Cerebellar nuclear complex (tissue), 1 donor: Measurements from ENCODE around the gene PFDN2.

ENCODE experiments used
- DNase-seq, 2 experiments: peaks; one replicate each; lab custom pipeline; 2025; lab: John Stamatoyannopoulos, UW

Gene PFDN2

DNA sequence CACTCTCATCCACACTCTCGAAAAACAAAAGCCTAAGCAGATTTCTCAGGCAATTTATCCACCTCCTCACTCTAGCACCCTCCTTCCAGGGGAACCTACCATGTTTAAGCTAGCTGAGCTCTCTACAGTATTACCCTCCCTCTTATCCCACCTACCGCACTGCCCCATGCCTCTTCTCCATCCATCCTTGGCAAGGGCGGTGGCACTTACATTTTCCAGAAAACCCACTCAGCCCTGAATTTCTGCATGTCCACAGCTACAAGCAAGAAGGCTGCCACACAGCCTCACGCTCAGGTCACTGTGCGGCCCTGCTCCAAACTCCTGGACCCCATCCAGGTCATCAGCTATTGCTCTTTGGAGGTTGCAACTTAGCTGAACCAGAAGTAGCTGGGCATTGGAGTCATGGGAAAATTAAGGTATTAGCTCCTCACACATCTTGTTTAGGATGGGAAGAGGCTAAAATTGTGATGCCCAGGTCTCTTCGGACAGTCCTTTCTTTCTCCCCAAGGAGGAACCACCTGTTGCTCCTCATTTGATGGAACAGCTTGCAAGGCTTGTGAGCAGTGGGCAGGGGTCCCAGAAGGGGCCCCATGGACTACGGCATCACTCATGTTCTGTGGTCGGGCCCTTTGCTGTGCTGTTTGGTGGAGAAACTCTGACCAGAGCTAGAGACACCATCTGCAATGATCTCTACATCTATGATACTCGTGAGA lies 18.6 kb downstream of the PFDN2 start:
- DNase-seq = no peak

DNA sequence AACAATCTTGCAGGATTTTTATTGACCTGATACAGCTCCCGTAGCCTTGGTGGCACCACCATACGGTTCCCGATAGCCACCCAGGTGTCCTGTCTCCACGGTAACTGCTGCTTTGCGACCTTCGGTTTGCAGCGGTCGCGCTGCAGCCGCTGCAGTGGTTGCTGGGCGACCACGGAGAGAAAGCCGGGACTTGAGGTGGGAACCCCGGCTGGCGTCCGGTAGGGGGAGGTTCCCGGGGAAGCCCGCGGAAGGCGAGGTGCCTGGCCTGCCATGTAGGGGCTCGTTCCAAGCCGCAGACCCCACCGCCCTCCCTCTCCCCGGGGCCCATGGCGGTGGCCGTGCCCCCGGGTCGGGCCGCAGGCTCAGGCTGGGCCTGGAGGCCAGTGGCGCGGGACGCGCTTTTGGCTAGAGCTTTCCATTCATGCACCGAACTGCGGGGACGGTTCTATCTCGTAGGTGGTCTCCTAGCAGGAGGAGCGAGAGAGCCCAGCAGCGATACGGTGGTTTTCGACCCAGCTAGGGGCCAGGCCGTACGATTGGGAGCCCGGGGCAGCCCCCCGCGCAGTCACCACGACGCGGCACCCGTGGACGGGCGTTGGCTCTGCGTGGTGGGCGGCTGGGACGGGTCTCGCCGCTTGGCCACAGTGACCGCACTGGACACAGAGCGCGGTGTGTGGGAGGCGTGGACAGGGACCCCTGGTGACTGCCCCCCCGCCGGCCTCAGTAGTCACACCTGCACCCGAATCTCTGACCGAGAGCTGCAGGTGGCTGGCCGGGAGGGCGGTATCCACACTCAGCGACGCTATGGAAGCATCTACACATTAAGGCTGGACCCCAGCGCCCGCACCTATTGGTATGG lies 19.4 kb downstream of the PFDN2 start, which contains the start of gene KLHDC9:
KLHDC9 (plus strand) TSS at position 152 of the 859 bp plus-strand sequence; CDS start at position 327, 175 bp downstream.
- peak; percentile 53 to 71 for DNase-seq

DNA sequence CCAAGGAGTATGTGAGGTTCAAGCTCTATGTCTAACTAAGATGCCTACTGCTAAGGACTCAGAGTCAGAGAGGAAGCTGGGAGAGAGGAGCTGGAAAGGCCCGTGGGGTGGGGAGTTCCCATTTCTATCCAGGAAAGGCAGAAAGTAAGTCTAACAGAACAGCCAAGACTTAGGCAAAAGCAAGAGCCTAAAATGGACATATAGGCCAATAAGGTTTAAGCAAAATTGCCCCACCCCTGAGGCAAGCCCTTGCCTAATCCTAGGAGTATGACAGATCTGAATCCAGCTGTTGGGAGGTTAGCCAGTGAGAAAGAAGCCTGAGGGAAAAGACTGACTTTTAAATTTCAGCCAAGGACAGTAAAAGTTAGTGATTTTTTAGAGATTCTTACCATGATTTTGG lies 21.3 kb downstream of the PFDN2 start:
- DNase-seq = no peak

DNA sequence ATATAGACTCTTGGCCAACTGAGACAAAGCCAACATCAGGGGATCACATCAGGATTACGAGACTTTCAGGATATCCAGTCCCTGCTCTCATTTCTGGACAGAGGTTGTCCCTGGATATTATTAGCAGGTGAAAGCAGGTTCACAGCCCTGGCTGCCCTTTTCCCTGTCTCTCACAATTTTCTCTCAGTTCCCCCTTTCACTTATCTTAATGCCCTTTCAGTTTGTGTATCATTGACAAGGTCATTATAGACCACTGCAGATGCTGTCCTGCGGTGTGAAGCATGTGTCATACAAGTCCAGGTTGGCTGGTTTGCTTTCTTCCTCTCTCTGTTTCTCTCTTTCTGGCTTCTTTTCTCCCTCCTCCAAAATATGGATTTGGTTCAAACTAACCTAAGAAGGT lies 21.8 kb downstream of the PFDN2 start:
- no peak for DNase-seq

DNA sequence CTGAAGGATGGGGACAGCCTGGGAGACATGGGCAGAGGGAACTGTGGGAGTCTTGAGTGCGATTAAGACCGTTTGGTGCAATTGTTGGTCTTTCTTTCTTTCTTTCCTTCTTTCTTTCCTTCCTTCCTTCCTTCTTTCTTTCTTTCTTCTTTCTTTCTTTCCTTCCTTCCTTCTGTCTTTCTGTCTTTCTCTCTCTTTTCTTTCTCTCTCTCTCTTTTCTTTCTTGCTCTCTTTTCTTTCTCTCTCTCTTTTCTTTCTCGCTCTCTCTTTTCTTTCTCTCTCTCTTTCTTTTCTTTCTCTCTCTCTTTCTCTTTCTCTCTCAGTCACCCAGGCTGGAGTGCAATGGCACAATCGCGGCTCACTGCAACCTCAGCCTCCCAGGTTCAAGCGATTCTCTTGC lies 22.6 kb downstream of the PFDN2 start:
- no peak for DNase-seq

DNA sequence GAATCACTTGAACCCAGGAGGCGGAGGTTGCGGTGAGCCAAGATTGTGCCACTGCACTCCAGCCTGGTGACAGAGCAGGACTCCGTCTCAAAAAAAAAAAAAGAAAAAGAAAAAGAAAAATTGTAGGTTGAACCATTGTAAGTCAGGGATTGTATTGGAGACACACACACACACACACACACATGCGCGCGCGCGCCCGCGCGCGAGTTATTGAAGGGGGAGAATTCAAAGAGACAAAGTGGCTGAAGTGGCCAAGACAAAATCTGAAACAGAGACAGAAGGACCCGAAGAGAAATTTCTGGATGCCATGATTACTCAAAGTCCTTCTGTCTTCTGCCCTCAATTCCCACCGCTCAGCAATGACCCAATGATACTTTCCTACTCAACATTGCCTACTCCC lies 23.4 kb downstream of the PFDN2 start:
- DNase-seq = no peak

DNA sequence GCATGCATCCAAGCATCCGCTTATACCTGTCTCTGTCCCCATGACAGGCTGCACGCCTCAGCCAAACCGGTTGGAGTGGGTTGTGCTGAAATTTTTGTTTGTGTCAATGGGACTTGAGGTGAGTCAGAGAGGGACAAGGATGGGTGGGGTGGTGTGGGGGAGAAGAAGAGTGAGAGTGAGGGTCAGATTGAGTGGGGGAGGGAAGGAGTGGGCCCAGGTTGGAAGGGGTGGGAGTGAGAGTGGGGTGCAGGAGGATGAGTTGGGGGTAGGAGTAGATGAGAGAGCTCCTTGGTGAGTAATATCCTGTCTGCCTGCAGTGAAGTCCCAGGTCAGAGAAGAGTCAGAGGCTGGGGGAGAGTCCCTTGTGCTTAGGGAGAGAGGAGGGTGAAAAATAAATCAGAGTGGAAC lies 25.2 kb downstream of the PFDN2 start:
- DNase-seq = no peak

DNA sequence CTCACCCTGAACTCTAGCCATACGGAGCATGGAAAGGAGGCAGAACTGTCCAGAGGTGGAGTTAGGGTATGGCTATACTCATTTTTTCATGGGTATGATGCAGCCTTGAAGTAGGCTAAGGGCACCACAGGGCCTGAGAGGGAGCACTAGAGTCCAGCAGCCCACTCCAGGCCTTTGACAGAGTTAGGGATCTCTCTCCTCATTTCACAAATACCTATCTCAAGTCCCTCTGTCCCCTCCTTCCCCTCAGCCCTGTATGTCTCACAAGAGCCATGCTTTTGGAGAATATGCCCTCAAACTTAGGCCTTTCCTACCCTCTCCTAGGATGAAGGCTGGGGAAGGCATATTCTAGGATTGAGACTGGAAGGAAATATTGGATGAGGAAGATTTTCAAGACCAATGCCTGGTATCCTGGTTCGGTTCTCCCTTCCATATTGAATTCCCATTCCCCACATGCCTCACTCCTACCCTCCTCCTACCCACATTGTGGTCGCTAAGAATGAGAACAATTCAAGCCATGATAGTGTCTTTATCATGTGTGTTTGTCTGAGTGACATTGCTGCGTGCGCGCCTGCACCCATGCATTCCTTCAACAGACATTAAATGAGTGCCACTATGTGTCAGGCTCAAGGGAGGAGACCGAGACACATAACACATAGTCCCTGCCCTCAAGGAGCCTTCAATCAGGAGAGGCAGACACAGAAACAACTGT lies 25.9 kb downstream of the PFDN2 start:
- no peak for DNase-seq

DNA sequence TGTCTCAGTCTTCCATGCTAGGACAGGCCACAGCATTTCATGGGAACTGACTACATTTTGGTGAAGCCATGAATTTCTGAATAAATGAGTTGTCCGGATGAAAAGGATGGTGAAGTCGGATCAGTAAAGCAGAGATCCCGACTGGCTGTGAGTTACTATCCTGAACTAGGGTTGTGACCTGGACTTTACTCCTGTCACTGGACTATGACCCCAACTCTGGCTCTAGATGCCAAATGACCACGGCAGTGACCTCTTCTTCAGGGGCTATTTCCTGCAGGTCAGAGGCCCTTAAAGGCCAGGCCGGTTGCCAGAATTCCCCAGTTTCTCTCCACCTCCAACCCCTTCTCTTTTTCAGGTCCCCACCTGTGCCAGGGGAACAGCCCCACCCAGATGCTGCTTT lies 26.7 kb downstream of the PFDN2 start:
- DNase-seq = no peak

DNA sequence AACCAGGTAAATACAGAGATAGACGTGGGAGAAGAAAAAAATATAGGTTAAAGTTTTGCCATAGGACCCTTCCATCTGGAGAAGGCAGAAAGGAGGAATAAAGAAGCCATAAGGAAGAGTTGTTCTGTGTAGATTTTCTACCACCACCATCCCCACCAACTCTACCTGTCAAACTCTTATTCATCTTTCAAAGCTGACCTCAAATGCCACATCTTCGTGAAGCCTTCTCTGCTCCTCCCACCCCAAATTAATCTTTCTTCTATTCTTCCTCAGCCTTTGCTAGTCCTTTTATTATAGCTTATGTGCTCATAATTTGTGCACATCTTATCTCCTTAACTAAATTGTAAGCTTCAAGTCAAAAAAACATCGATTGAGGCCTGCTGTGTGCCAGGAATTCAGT lies 27.2 kb downstream of the PFDN2 start:
- DNase-seq = no peak

DNA sequence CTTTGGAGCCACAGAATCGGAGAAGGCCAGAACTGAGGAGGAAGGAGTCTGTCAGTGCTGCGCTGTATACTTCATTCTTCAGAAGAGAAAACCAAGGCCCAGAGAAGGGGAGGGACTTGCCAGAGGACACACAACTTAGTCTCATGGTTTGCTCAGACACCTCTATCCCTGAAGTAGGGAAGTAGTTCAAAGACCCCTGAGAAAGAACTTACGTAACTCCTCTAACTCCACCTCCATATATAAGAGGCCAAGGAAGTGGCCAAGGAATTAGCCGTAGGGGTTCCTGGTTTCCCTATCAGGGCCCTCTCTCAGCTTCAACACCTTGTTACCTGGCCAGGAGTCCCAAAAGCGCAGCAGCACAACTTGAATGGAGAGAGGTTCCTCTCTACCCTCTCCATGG lies 27.9 kb downstream of the PFDN2 start:
- no peak for DNase-seq

DNA sequence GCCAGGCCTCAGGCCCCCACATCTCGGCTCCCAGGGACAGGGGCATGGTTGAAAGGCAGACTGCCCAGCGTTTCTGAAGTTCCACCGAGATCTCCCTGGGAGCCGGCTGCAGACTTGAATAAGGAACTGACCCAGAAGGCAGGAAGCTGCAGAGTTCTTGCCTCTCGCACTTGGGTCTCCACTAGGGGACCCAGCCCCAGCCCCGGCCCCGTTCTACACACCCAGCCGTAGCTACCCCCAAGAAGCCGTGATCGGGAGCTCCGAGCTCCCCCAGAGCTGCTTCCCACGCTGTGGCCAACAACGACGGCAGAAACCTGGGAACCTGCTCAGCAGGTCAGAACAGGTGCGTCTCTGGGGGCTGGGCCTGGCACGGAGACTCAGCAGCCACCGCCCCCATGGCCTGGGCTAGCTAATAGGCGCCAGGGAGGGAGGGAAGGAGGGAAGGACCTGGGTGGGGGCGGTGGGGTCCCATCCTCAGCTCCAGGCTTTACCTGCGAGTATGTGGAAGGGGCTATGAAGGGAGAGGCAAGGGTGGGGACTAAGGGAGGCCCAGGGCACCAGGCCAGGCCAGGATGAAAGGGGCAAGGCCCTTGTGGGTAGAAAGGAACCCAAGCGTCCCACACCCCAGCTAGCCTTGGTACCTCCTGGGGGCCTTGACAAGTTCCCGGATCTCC lies 28.4 kb downstream of the PFDN2 start, which contains the start of gene NECTIN4:
NECTIN4 (minus strand) TSS at position 308 of the 674 bp plus-strand sequence; CDS start at position 46, 262 bp downstream.
- DNase-seq = no peak

DNA sequence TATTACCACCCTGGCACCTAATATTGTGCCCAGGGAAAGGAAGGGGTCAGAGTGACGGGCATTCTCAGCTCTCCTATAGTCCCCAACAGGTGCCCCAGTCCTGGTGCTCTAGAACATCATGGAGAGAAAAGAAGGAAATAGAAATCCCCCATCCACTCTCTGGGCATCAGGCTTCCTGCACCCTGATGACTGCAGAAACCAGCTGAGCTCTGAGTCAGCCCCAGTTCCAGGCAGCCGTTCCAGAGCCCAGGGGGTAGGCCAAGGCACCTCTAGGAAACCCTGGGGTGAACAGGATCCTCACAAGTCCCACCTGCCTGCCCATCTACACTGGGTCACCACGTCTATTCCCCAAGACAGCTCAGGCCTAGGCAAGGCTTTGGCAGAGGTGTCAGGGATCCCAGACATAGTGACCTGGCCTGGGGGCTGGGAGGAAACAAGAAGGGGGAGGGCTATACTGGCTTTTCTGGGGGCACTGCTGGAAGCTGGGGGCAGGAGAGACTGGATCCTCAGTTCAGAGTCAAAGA lies 29.2 kb downstream of the PFDN2 start:
- no peak for DNase-seq

DNA sequence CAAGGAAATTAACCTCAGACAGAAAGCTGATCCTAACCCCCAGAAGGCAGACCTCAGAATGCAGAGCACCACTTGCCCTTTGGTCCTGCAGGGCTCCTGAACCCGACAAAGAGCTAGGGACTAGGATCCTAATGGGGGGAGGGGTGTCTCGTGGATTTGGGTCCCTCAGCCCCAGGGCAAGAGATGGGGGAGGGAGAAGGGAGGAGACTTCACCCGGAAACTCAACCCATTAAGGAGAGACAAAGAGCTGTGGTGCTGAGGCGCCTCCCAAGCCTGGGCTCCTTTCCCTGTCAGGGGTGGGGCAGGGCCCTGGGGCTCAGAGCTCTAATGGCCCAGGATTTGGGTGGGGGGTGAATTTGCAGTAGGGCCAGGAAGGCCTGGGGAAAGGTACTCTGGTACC lies 31.4 kb downstream of the PFDN2 start:
- DNase-seq = no peak

DNA sequence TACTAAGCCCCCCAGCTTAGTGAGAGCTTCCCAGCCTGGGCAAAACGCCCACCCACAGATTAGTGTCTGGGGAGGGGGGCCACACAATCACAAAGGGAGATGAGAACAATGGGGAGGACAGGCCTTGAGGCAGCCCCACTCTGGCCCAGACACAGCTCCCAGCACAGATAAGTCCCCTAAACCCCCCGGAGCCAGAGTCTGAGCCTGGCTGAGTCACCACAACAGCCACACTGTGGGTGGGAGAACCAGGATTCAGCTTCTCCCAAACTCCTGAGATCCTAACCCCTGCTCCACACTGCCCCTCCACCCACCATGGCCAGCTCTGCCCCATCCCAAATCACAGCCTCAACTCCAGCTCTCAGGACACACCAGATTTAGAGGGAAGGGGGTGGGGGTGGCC lies 32.7 kb downstream of the PFDN2 start:
- no peak for DNase-seq

DNA sequence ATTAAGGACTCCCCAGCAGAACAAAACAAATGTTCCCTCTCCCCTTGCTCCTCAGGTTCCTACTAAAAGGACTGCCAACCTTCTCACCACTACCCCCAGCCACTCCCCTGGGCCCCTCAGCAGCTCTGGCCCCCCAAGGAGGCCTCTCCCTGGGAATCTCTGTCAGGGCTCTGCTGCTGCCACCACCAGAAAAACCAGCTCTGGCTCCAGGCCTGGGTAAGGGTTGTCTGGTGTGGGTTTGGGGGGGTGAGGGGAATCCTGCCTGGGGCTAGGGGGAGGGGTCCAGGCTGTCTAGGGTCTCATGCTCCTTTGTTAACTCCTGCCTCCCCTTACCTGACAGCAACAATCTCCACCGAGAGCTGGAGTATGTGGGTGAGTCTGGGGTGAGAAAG lies 33.2 kb downstream of the PFDN2 start:
- DNase-seq = no peak

DNA sequence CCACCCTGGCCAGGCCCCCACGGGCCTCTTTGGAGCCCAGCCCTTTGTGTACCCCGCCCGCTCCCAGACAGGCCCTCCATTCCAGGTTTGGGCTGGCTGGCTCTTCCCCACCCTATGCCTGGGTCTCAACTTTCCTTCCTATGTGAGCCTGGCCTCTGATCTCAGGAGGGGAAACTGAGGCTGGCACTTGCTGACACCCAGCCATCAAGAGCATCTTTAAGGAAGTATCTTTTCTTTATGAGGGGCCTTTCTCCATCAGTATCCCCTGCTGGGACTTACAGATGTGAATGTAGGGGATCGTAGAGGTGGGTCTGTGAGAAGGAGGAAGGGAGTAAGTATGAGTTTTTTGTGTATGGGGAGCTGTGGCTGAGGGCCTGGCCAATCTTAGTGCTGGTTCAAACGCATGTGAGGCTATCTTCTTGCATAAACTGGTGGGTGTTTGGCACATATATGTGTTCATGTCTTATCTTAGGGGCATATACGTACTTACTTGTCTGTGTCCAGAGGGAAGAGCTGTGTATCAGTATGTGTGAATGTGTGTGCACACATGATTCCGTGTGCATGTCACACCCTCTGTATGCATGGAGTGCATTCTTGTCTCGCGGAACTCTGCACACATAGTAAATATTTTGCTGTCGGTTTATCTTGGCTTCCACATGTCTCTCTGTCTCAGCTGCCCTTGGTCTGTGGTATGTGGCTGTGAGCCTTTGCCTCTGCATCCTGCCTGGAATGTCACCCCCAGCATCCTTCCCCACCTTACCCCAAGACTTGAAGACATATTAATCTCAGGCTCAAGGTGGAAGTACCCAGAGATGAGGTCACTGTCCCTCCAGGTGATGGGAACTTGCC lies 33.9 kb downstream of the PFDN2 start:
- DNase-seq = no peak

DNA sequence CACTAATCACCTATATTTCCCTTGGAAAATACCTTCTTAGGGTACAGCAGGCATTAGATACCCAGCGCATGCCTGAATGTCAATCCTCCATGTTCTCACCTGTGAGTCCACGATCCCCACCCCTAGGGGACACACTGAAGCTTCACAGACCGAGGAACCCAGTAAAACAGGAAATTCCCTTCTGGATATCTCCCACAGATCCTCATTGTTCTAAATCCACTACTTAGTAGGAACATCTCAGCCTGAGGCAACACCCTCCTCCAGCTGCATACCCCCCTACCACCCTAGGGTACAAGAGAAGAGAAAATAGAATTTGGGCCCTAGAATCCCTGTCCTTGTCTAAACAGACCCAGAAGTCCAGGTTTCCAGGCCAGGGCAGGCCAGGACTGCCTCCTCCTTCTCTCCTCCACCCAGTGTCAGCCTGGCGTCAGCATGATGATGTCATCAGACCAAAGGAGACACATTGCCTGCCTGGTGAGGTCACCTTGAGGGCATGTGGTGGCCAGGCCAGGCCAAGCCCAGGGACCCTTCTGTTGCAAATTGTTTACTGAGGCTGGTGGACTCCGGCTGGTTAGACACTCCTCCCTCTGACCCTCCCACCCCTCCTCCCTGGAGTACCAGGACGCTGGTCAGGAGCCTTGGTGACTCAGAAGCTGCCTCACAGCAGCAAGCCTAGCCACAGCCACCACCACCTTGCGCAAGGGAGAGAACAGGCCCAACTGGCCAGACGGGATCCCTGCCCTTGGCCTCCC lies 34.7 kb downstream of the PFDN2 start:
- no peak for DNase-seq

DNA sequence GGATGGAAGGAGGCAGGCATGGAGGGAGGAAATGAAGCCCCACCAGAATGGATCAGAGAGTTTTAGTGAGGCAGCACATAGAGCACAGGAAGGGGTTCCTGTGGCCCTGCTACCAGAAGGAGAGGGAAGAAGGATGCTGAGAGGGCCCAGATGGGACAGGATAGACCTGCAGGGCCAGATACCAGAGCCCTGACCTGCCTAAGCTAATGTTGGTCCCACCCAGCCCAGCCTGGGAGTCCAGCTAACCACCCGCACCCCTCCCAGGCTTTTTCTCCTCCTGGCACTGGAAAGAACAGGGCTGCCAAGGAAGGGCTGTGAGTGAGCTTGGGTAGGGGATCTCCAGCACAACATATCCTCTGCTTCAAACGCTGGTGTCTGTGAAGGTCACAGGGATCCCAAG lies 35.4 kb downstream of the PFDN2 start:
- no peak for DNase-seq

DNA sequence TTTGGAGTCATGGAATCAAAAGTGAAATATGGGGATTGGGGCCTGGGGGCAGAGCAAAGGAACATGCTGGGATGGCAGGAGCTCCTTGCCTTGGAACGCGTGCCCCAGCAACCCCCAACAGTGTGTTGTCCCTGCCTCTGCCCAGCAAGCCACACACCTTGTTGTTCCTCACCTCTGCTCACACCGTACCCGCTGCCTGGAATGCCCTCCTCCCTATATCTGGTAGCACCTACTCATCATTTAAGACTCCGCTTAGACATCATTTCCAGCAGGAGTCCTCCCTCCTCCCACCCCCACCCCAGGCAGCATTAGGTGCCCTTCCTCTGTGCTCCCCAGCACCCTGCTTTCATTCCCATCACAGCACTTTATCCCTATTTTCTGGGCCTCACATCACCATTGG lies 36.3 kb downstream of the PFDN2 start:
- no peak for DNase-seq
